GM23338 (cell line): Measurements from ENCODE around the gene ZNF326. TPM values are rescaled to one million over a fixed set of nuclear protein-coding genes. Genes with fewer than 3 reads are reported as not detected.

Experiments used
- ATAC-seq: fragments of 200-7000 bp; cut with Tn5 transposase; 3 replicates; pipeline ENCODE4 v1.9.1; 2020
- DNase-seq: peaks from one replicate; pipeline ENCODE4 v3.0.0-alpha.2; 2015; ENCODE audit warnings: low spot score
- H2AFZ ChIP-seq: fragments of 200-600 bp; sonication (generic); 2 replicates; pipeline ENCODE4 v1.8.0; 2016; ENCODE audit warnings: antibody characterized with exemption, mild to moderate bottlenecking, moderate library complexity
- H3F3A ChIP-seq: fragments of 200-600 bp; sonication (generic); replicated peaks from 2 replicates; pipeline ENCODE4 v1.8.0; 2017; ENCODE audit warnings: antibody characterized with exemption, mixed run types, low read depth
- H3K27ac ChIP-seq: fragments of 200-600 bp; sonication (generic); 2 replicates; pipeline ENCODE4 v1.6.1; 2016; ENCODE audit warnings: low read depth
- H3K27me3 ChIP-seq: fragments of 200-600 bp; sonication (generic); 2 replicates; pipeline ENCODE4 v1.8.0; 2016; ENCODE audit warnings: mild to moderate bottlenecking, mixed run types, moderate library complexity; ENCODE audit not compliant: insufficient read depth
- H3K36me3 ChIP-seq: fragments of 200-600 bp; sonication (generic); 2 replicates; pipeline ENCODE4 v1.8.0; 2016; ENCODE audit warnings: mild to moderate bottlenecking; ENCODE audit not compliant: insufficient read depth
- H3K4me1 ChIP-seq: fragments of 200-600 bp; sonication (generic); 2 replicates; pipeline ENCODE4 v1.8.0; 2016; ENCODE audit warnings: mild to moderate bottlenecking, moderate library complexity; ENCODE audit not compliant: insufficient read depth
- H3K4me2 ChIP-seq: fragments of 200-600 bp; sonication (generic); 2 replicates; pipeline ENCODE4 v1.7.1; 2017; ENCODE audit warnings: mixed run types
- H3K4me3 ChIP-seq: fragments of 200-600 bp; sonication (generic); 2 replicates; pipeline ENCODE4 v1.6.1; 2016; ENCODE audit warnings: mixed run types
- H3K79me2 ChIP-seq: fragments of 200-600 bp; sonication (generic); replicated peaks from 2 replicates; pipeline ENCODE4 v1.8.0; 2017; ENCODE audit warnings: mild to moderate bottlenecking; ENCODE audit not compliant: insufficient read depth
- H3K9me2 ChIP-seq: fragments of 200-600 bp; sonication (generic); 2 replicates; pipeline ENCODE4 v1.8.0; 2017; ENCODE audit not compliant: insufficient read depth
- H4K20me1 ChIP-seq: fragments of 200-600 bp; sonication (generic); replicated peaks from 2 replicates; pipeline ENCODE4 v1.8.0; 2017; ENCODE audit warnings: mild to moderate bottlenecking; ENCODE audit not compliant: insufficient read depth
- H3K27ac Mint-ChIP-seq: 2 replicates; pipeline ENCODE4 v1.8.0; 2020; ENCODE audit warnings: inconsistent platforms, mild to moderate bottlenecking, moderate library complexity, mixed read lengths
- H3K27me3 Mint-ChIP-seq: 3 replicates; pipeline ENCODE4 v1.8.0; 2022; ENCODE audit warnings: low read depth, mild to moderate bottlenecking, moderate library complexity, mixed read lengths, inconsistent platforms; ENCODE audit not compliant: insufficient read depth, poor library complexity
- H3K36me3 Mint-ChIP-seq: 3 replicates; pipeline ENCODE4 v1.8.0; 2021; ENCODE audit warnings: low read depth, mild to moderate bottlenecking, inconsistent platforms, moderate library complexity, mixed read lengths
- H3K4me1 Mint-ChIP-seq: 3 replicates; pipeline ENCODE4 v1.8.0; 2020; ENCODE audit warnings: mild to moderate bottlenecking, inconsistent platforms, mixed read lengths
- H3K4me3 Mint-ChIP-seq: 3 replicates; pipeline ENCODE4 v1.8.0; 2021; ENCODE audit warnings: moderate library complexity, mild to moderate bottlenecking, inconsistent platforms, mixed read lengths
- H3K9me3 Mint-ChIP-seq: 3 replicates; pipeline ENCODE4 v1.8.0; 2020; ENCODE audit warnings: moderate library complexity, mild to moderate bottlenecking, inconsistent platforms, mixed read lengths
- CREB1 ChIP-seq: fragments of 250-450 bp; sonication (Bioruptor Pico); IDR thresholded peaks from 2 replicates; pipeline ENCODE4 v1.5.0; 2020; ENCODE audit warnings: low read depth, mild to moderate bottlenecking, moderate library complexity
- CTCF ChIP-seq, 2 experiments: fragments of 200-600 bp in 1 of 2; sonication (generic) in 1 of 2; conservative IDR thresholded peaks; 2 replicates each; pipeline versions ENCODE4 v1.5.1 to v1.6.1; 2016 to 2017; ENCODE audit warnings: antibody characterized with exemption in 2 of 2, low read depth in 2 of 2, mild to moderate bottlenecking in 2 of 2, moderate library complexity in 1 of 2
- ETS1 ChIP-seq: IDR thresholded peaks from 2 replicates; pipeline ENCODE4 v1.6.1; 2016; ENCODE audit warnings: antibody characterized with exemption
- EZH2 ChIP-seq: fragments of 200-600 bp; sonication (generic); IDR thresholded peaks from one replicate; pipeline ENCODE4 v1.8.0; 2017; ENCODE audit warnings: antibody characterized with exemption, mild to moderate bottlenecking, low read depth; ENCODE audit not compliant: unreplicated experiment
- EZH2phosphoT487 ChIP-seq: fragments of 200-600 bp; sonication (generic); IDR thresholded peaks from one replicate; pipeline ENCODE4 v1.8.1; 2018; ENCODE audit warnings: antibody characterized with exemption; ENCODE audit not compliant: unreplicated experiment
- JUNB ChIP-seq: IDR thresholded peaks from one replicate; pipeline ENCODE4 v1.6.1; 2016; ENCODE audit warnings: antibody characterized with exemption; ENCODE audit not compliant: unreplicated experiment
- NANOG ChIP-seq: IDR thresholded peaks from 2 replicates; pipeline ENCODE4 v1.6.1; 2016; ENCODE audit warnings: antibody characterized with exemption, borderline replicate concordance
- POLR2AphosphoS5 ChIP-seq: IDR thresholded peaks from 2 replicates; pipeline ENCODE4 v1.6.1; 2016; ENCODE audit warnings: antibody characterized with exemption, low read depth
- REST ChIP-seq: IDR thresholded peaks from one replicate; pipeline ENCODE4 v1.6.1; 2018; ENCODE audit warnings: antibody characterized with exemption; ENCODE audit not compliant: unreplicated experiment
- STAT1 ChIP-seq: IDR thresholded peaks from one replicate; pipeline ENCODE4 v1.6.1; 2016; ENCODE audit warnings: antibody characterized with exemption; ENCODE audit not compliant: unreplicated experiment
- ZNF114 ChIP-seq: fragments of 250-450 bp; sonication (Bioruptor Pico); IDR thresholded peaks from 2 replicates; pipeline ENCODE4 v1.5.0; 2020; ENCODE audit warnings: mild to moderate bottlenecking, moderate library complexity
- ZNF331 ChIP-seq: fragments of 250-450 bp; sonication (Bioruptor Pico); IDR thresholded peaks from 2 replicates; pipeline ENCODE4 v1.5.0; 2020; ENCODE audit warnings: low read depth, mild to moderate bottlenecking, moderate library complexity
- ZNF462 ChIP-seq: fragments of 250-450 bp; sonication (Bioruptor Pico); IDR thresholded peaks from 2 replicates; pipeline ENCODE4 v1.5.0; 2020; ENCODE audit warnings: mild to moderate bottlenecking, moderate library complexity
- polyA plus RNA-seq: library from polyadenylated mRNA; unstranded; fragments of >200 nt; fragmentation: Nextera tagmentation; extraction: Ambion mirVana; gene quantifications from 2 replicates; pipeline ENCODE4 v1.2.1, GENCODE V29; 2016
- total RNA-seq: library from RNA; depleted of rRNA; stranded (reverse); fragments of >200 nt; shearing (Covaris generic); gene quantifications from 2 replicates; pipeline ENCODE4 v1.2.3, GENCODE V29; 2014

The ZNF326 gene
- total and polyA plus RNA-seq, 2 experiments from 2014 or later: 28.6 to 35.1 TPM

GRCh38 chr1:90012300-90012699 is 17.4 kb downstream of the ZNF326 start:
- Mint-ChIP-seq H3K4me3 (no peak overlapping the region), H3K36me3 (peaks cover 71% of the 10 kb centered on the region)
- TF ChIP-seq ZNF462 (CRISPR knock-in tag) (no peak), STAT1 (no peak), NANOG (no peak), ZNF331 (no peak), ETS1 (no peak), EZH2phosphoT487 (no peak), CREB1 (CRISPR knock-in tag) (no peak), REST (no peak), JUNB (no peak), CTCF (conservative IDR thresholded peaks at IDR 0.05; ENCODE audit: low read depth in 2 of 2) (no peak), EZH2 (no peak), POLR2AphosphoS5 (no peak), ZNF114 (CRISPR knock-in tag) (no peak)

More at GRCh38 chr1:90012300-90012699, 17.4 kb downstream of the ZNF326 start:
- Histone ChIP-seq H3K27ac (no peak overlapping the region), H2AFZ (no peak overlapping the region), H3K79me2 (peaks cover 22% of the 10 kb centered on the region; the same call in 1 of the 2 replicates), H3K4me2 (no peak overlapping the region), H3K4me1 (no peaks in the 10 kb centered on the region), H3K36me3 (peaks cover 53% of the 10 kb centered on the region), H4K20me1 (peaks cover 10% of the 10 kb centered on the region; the same call in 1 of the 2 replicates), H3F3A (no peaks in the 10 kb centered on the region), H3K4me3 (no peak overlapping the region), H3K27me3 (no peaks in the 10 kb centered on the region), H3K9me2 (no peaks in the 10 kb centered on the region)
- Mint-ChIP-seq H3K9me3 (no peaks in the 10 kb centered on the region), H3K27me3 (peaks cover 2% of the 10 kb centered on the region), H3K4me1 (no peaks in the 10 kb centered on the region), H3K27ac (no peak overlapping the region)
- ATAC-seq (no peak), DNase-seq (no peak)
